GM12878 (cell line): ENCODE results near the gene TMEM217. TPM values are rescaled to one million over a fixed set of nuclear protein-coding genes. Genes with fewer than 3 reads are reported as not detected.

Experiments
- ATAC-seq: fragments of 200-7000 bp; cut with Tn5 transposase; 3 replicates; pipeline ENCODE4 v1.9.1; 2020; ENCODE audit warnings: mild to moderate bottlenecking, moderate library complexity
- BruUV-seq: library from RNA; stranded (reverse); fragments of 400-500 nt; replicated peaks from 2 replicates; lab custom pipeline; 2021; lab: Mats Ljungman, UMichigan
- CTCF ChIA-PET: fragments of 300-600 bp; sonication (Branson Sonifier 250); formaldehyde crosslinking; extraction: SDS; loops from one replicate; lab custom pipeline; 2021; ENCODE audit warnings: inconsistent platforms; lab: Yijun Ruan, JAX
- POLR2A ChIA-PET: fragments of 350-600 bp; formaldehyde crosslinking; extraction: SDS; loops from one replicate; lab custom pipeline; 2021; ENCODE audit warnings: inconsistent platforms; lab: Charles Lee
- RAD21 ChIA-PET: fragments of 300-600 bp; sonication (Branson Sonifier 250); formaldehyde crosslinking; loops from one replicate; lab custom pipeline; 2023; ENCODE audit warnings: antibody characterized with exemption; ENCODE audit not compliant: unreplicated experiment; lab: Charles Lee
- SMC1A ChIA-PET: fragments of 300-600 bp; sonication (Branson Sonifier 250); formaldehyde crosslinking; loops from one replicate; lab custom pipeline; 2023; ENCODE audit not compliant: unreplicated experiment, uncharacterized antibody; lab: Charles Lee
- DNase-seq: peaks from one replicate; pipeline ENCODE4 v3.0.0-alpha.2; 2011; ENCODE audit warnings: low read depth, low spot score
- FAIRE-seq: peaks from 3 replicates; lab custom pipeline; 2011; peaks lifted over from hg19 to GRCh38; lab: Jason Lieb, UNC
- H2AFZ ChIP-seq: 2 replicates; pipeline ENCODE4 v1.6.0; 2011; ENCODE audit warnings: low read depth, low read length, control low read depth; ENCODE audit not compliant: control insufficient read depth
- H3K27ac ChIP-seq: 2 replicates; pipeline ENCODE4 v1.5.1; 2011; ENCODE audit warnings: control low read depth; ENCODE audit not compliant: control insufficient read depth, insufficient read depth
- H3K27me3 ChIP-seq, 2 experiments: replicated peaks in 1 of 2; 2 replicates each; pipeline versions ENCODE4 v1.6.0 to v1.6.1; 2011; ENCODE audit warnings: low read length in 1 of 2; ENCODE audit not compliant: control insufficient read depth in 2 of 2, insufficient read depth in 2 of 2
- H3K36me3 ChIP-seq, 2 experiments: 2 replicates each; pipeline ENCODE4 v1.5.1; 2011; ENCODE audit warnings: low read length in 1 of 2; ENCODE audit not compliant: control insufficient read depth in 2 of 2, insufficient read depth in 2 of 2
- H3K4me1 ChIP-seq: 2 replicates; pipeline ENCODE4 v1.6.1; 2011; ENCODE audit warnings: mild to moderate bottlenecking, low read length, moderate library complexity, mixed read lengths; ENCODE audit not compliant: control insufficient read depth, insufficient read depth
- H3K4me2 ChIP-seq: 2 replicates; pipeline ENCODE4 v1.6.0; 2011; ENCODE audit warnings: control low read depth; ENCODE audit not compliant: control insufficient read depth, insufficient read depth
- H3K4me3 ChIP-seq: fragments of 200-600 bp; sonication (generic); 2 replicates; pipeline ENCODE4 v1.5.1; 2016
- H3K79me2 ChIP-seq: 2 replicates; pipeline ENCODE4 v1.6.0; 2011; ENCODE audit warnings: low read length; ENCODE audit not compliant: control insufficient read depth, insufficient read depth
- H3K9ac ChIP-seq: 2 replicates; pipeline ENCODE4 v1.8.0; 2011; ENCODE audit warnings: low read length, control low read depth, mixed read lengths; ENCODE audit not compliant: control insufficient read depth, insufficient read depth
- H3K9me3 ChIP-seq: replicated peaks from 3 replicates; pipeline ENCODE4 v1.5.1; 2011; ENCODE audit warnings: mild to moderate bottlenecking, low read length; ENCODE audit not compliant: control insufficient read depth, insufficient read depth
- H4K20me1 ChIP-seq: 2 replicates; pipeline ENCODE4 v1.6.0; 2011; ENCODE audit not compliant: control insufficient read depth, insufficient read depth
- BRCA1 ChIP-seq: IDR thresholded peaks from 2 replicates; pipeline ENCODE4 v1.6.1; 2011; ENCODE audit warnings: low read depth, low read length, improper control_type of control experiment
- CBFB ChIP-seq: IDR thresholded peaks from 2 replicates; pipeline ENCODE4 v1.6.1; 2016; ENCODE audit warnings: antibody characterized with exemption, low read depth
- CBX3 ChIP-seq: fragments of 200-600 bp; sonication (generic); IDR thresholded peaks from 2 replicates; pipeline ENCODE4 v1.6.1; 2016; ENCODE audit warnings: low read depth, borderline replicate concordance
- IKZF2 ChIP-seq, 2 experiments: fragments of 450-650 bp; IDR thresholded peaks; 2 replicates each; pipeline ENCODE4 v1.6.1; 2017; ENCODE audit warnings: mild to moderate bottlenecking in 2 of 2, moderate library complexity in 2 of 2
- KDM1A ChIP-seq: fragments of 200-600 bp; sonication (generic); IDR thresholded peaks from 2 replicates; pipeline ENCODE4 v1.6.1; 2016; ENCODE audit warnings: borderline replicate concordance
- MTA2 ChIP-seq: fragments of 450-650 bp; IDR thresholded peaks from 2 replicates; pipeline ENCODE4 v1.6.1; 2016; ENCODE audit warnings: low read depth, mild to moderate bottlenecking, moderate library complexity
- NBN ChIP-seq: fragments of 450-650 bp; IDR thresholded peaks from 2 replicates; pipeline ENCODE4 v1.6.1; 2016
- NR2C2 ChIP-seq: IDR thresholded peaks from 2 replicates; pipeline ENCODE4 v1.6.1; 2011; ENCODE audit warnings: borderline replicate concordance, low read depth; ENCODE audit not compliant: control insufficient read depth, insufficient read length
- PAX8 ChIP-seq: fragments of 450-650 bp; IDR thresholded peaks from 2 replicates; pipeline ENCODE4 v1.6.1; 2017; ENCODE audit warnings: mild to moderate bottlenecking, moderate library complexity
- RAD21 ChIP-seq: IDR thresholded peaks from 2 replicates; pipeline ENCODE4 v1.6.1; 2011; ENCODE audit warnings: mild to moderate bottlenecking, low read depth, low read length, moderate library complexity; ENCODE audit not compliant: insufficient read depth
- RAD51 ChIP-seq: fragments of 450-650 bp; IDR thresholded peaks from 2 replicates; pipeline ENCODE4 v1.6.1; 2016; ENCODE audit warnings: moderate library complexity, mild to moderate bottlenecking, inconsistent platforms
- SREBF2 ChIP-seq: IDR thresholded peaks from 2 replicates; pipeline ENCODE4 v1.6.1; 2012; ENCODE audit warnings: mild to moderate bottlenecking, low read length
- TCF12 ChIP-seq: IDR thresholded peaks from 2 replicates; pipeline ENCODE4 v1.6.1; 2011; ENCODE audit warnings: low read depth, mild to moderate bottlenecking, low read length
- TCF3 ChIP-seq: IDR thresholded peaks from 2 replicates; pipeline ENCODE4 v1.6.1; 2012; ENCODE audit warnings: low read depth, mild to moderate bottlenecking, low read length, borderline replicate concordance; ENCODE audit not compliant: insufficient read depth
- YBX1 ChIP-seq: fragments of 450-650 bp; IDR thresholded peaks from 2 replicates; pipeline ENCODE4 v1.6.1; 2016; ENCODE audit warnings: antibody characterized with exemption
- WGBS: methylation state at CpG from one replicate; pipeline ENCODE4 v1.1.6; 2016; ENCODE audit warnings: low lambda C conversion rate; ENCODE audit not compliant: insufficient replicate concordance, insufficient coverage; ENCODE audit errors: missing lambda C conversion rate; 5-methylcytosine and 5-hydroxymethylcytosine counted together
- in situ Hi-C: fragments of 300-500 bp; cut with MboI; formaldehyde crosslinking; loops from 9 replicates; pipeline ENCODE4 v1.14.3; 2018; ENCODE audit warnings: mixed read lengths
- intact Hi-C: fragments of 100-400 bp; cut with micrococcal nuclease; formaldehyde crosslinking; loops from one replicate; pipeline ENCODE4 v1.14.2; 2022; ENCODE audit not compliant: unreplicated experiment
- polyA plus RNA-seq, 11 experiments: library from polyadenylated mRNA; depleted of rRNA in 4 of 11; unstranded in 6 of 11; stranded (reverse) in 5 of 11; fragments of >200 nt; fragmentation: Nextera tagmentation in 4 of 11; fragmentation: Illumina TruSeq in 1 of 11; extraction: Ambion mirVana in 4 of 11; extraction: Trizol in 1 of 11; gene quantifications; 1 replicate in 1 of 11; 2 replicates in 10 of 11; pipeline versions ENCODE4 v1.2.1 to v1.2.3, GENCODE V29; 2011 to 2016; ENCODE audit warnings: inconsistent platforms in 2 of 11, missing spikeins in 2 of 11, low read depth in 1 of 11
- total RNA-seq, 4 experiments: library from RNA; depleted of rRNA in 3 of 4; stranded (reverse); fragments of >200 nt in 3 of 4; fragmentation: Illumina TruSeq in 1 of 4; extraction: Trizol in 1 of 4; gene quantifications; 2 replicates each; pipeline versions ENCODE4 v1.2.1 to v1.2.3, GENCODE V29; 2013 to 2021
- TF ChIP-seq, protein P1 (sequence below): fragments of 450-650 bp; formaldehyde crosslinking; IDR thresholded peaks from 2 replicates; pipeline ENCODE4 v1.4.0; 2020; ENCODE audit warnings: mild to moderate bottlenecking, moderate library complexity
- TF ChIP-seq, protein P2 (sequence below): IDR thresholded peaks from 2 replicates; pipeline ENCODE4 v1.6.1; 2012; ENCODE audit warnings: low read length, inconsistent platforms

The TMEM217 gene
- total and polyA plus RNA-seq, 10 of the 15 experiments (the other 5 are each of a cell fraction or from before 2014, with no cell fraction given), result 1.3 to 4.5 (median 2.3) TPM

DNA sequence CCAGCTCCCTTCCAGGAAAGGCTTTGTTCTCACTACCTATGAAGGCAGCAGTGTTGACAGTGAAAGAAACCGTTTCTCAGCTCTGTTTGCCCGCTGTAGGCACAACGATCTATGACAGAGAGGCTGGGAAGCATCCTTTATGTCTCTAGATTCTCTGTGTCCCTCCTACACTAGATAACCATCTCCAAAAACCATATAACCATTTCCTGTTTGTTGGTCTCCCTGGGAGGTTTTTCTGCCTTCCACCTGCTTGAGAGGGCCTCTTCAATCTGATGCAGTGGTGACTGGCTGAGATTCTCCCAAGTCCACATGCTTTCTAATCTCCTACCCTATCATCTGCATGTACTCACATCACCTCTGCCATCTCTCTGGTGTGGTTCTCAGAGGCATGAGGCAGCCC lies 32.0 kb upstream of the TMEM217 start (continued):
- TF ChIP-seq, protein P1, sequence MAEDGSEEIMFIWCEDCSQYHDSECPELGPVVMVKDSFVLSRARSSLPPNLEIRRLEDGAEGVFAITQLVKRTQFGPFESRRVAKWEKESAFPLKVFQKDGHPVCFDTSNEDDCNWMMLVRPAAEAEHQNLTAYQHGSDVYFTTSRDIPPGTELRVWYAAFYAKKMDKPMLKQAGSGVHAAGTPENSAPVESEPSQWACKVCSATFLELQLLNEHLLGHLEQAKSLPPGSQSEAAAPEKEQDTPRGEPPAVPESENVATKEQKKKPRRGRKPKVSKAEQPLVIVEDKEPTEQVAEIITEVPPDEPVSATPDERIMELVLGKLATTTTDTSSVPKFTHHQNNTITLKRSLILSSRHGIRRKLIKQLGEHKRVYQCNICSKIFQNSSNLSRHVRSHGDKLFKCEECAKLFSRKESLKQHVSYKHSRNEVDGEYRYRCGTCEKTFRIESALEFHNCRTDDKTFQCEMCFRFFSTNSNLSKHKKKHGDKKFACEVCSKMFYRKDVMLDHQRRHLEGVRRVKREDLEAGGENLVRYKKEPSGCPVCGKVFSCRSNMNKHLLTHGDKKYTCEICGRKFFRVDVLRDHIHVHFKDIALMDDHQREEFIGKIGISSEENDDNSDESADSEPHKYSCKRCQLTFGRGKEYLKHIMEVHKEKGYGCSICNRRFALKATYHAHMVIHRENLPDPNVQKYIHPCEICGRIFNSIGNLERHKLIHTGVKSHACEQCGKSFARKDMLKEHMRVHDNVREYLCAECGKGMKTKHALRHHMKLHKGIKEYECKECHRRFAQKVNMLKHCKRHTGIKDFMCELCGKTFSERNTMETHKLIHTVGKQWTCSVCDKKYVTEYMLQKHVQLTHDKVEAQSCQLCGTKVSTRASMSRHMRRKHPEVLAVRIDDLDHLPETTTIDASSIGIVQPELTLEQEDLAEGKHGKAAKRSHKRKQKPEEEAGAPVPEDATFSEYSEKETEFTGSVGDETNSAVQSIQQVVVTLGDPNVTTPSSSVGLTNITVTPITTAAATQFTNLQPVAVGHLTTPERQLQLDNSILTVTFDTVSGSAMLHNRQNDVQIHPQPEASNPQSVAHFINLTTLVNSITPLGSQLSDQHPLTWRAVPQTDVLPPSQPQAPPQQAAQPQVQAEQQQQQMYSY (CRISPR knock-in tag), result no peak
- TF ChIP-seq TCF3 (no peak), IKZF2 (IDR thresholded peaks at IDR 0.05) (no peak), YBX1 (no peak), CBX3 (no peak), BRCA1 (no peak), TCF12 (no peak), NR2C2 (no peak)

DNA sequence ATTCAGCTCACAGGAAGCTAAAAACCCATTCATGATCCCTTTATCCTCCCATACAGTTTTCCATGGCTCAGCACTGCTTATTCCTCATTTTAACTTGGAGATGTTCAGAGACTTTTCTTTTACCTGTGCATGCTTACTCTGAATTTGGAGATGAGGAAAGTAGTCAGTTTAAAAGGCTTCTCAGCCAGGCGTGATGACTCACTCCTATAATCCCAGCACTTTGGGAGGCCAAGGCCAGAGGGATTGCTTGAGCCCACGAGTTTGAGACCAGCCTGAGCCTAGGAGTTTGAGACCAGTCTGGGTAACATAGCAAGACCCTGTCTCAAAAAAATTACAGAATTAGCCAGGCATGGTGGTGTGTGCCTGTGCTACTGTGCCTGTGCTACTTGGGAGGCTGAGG lies 30.3 kb upstream of the TMEM217 start:
- Histone ChIP-seq H3K36me3 (peaks cover 12 to 17% of the 10 kb centered on the region in 2 experiments; a peak in 3 of 4 replicates), H2AFZ (no peak overlapping the region), H4K20me1 (no peaks in the 10 kb centered on the region), H3K4me2 (no peak overlapping the region), H3K79me2 (no peaks in the 10 kb centered on the region), H3K9ac (no peak overlapping the region), H3K4me3 (no peak overlapping the region), H3K27ac (peak overlapping the region; percentile 42; the same call in 1 of the 2 replicates), H3K9me3 (no peaks in the 10 kb centered on the region), H3K4me1 (peaks cover 18% of the 10 kb centered on the region), H3K27me3 (no peaks in the 10 kb centered on the region)
- WGBS, result 50% methylated on average over 2 of the region's 2 CpGs
- BruUV-seq, result no TSS peak
- no peak for ATAC-seq
- ChIA-PET CTCF (interaction anchor here (0.6 to 1.8 kb wide), 3 partner anchors 12 to 26 kb away, joined by 3 to 6 read pairs (median 3); no protein-coding TSS in a partner anchor), POLR2A (interaction anchor here (0.6 kb wide), 2 partner anchors 49 to 493 kb away, joined by 4 read pairs; no protein-coding TSS in a partner anchor), SMC1A (interaction anchor here (0.7 to 1.2 kb wide), 2 partner anchors 17 to 50 kb away, joined by 3 read pairs; no protein-coding TSS in a partner anchor), RAD21 (no interaction called here)
- in situ Hi-C loops, result no loop called here
- DNase-seq, result no peak
- no peak for TF ChIP-seq RAD51
- TF ChIP-seq NBN, result no peak
- TF ChIP-seq CBFB, result no peak
- no peak for TF ChIP-seq MTA2
- no peak for TF ChIP-seq CBX3
- no peak for TF ChIP-seq PAX8
- no peak for TF ChIP-seq TCF12
- TF ChIP-seq SREBF2, result no peak
- TF ChIP-seq KDM1A, result no peak
- TF ChIP-seq, protein P2, sequence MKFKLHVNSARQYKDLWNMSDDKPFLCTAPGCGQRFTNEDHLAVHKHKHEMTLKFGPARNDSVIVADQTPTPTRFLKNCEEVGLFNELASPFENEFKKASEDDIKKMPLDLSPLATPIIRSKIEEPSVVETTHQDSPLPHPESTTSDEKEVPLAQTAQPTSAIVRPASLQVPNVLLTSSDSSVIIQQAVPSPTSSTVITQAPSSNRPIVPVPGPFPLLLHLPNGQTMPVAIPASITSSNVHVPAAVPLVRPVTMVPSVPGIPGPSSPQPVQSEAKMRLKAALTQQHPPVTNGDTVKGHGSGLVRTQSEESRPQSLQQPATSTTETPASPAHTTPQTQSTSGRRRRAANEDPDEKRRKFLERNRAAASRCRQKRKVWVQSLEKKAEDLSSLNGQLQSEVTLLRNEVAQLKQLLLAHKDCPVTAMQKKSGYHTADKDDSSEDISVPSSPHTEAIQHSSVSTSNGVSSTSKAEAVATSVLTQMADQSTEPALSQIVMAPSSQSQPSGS, result no peak
- no peak for TF ChIP-seq RAD21
- no peak for FAIRE-seq
- intact Hi-C loops, result no loop called here
